Iris pigment epithelial cell (primary cell): ENCODE measurements around the gene MARCHF3.
"Not testable (repeated sequence)": the region's sequence is repeated elsewhere in the genome, so short reads cannot be mapped to it uniquely, and the experiment has no call there.

Source experiments
- DNase-seq: peaks from one replicate; pipeline ENCODE4 v3.0.0-alpha.2; 2011; ENCODE audit warnings: low read depth

The MARCHF3 gene

DNA sequence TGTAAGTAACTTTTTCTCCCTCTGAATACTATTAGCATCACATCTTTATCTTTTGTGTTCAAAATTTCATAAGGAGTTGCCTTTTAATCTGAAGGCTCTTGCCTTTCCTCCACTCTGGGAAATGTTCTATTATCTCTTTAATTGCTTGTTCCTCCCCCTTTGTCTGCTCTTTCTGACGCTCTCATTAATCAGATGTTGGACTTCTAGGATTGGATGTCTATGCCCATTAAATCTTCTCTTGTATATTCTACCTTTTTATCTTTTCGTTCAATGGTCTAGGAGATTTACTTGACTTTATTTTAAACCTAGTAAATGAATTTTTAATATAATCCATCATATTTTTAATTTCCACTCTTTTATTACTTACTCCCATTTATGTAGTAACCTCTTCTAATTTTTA, 76.7 kb downstream of the MARCHF3 start:
- no peak for DNase-seq

- DNase-seq: no peak
These were observed 80.9 kb downstream of the MARCHF3 start for GRCh38 chr5:126949475-126949874.

DNA sequence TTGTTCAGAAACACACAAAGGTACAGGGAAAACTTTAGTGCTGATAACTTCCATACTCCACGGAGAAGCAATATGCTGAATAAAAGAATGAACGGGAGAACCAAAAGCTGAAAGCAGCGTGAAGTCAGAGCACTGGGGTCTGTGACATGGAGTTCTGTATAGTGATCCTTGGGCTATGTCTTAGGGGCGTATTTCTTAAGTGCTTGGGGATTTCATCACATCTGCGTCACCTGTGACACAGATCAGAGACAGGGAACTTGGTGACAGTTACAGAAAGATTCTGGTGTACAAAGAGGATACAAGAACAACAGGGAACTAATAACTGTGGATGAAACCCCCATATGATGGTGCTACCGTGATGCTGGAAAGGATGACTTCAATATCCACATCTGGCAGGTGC, 81.9 kb downstream of the MARCHF3 start:
- no peak for DNase-seq

GRCh38 chr5:126948011-126948355, 82.4 kb downstream of the MARCHF3 start:
- no peak for DNase-seq

GRCh38 chr5:126947146-126948010, 83.0 kb downstream of the MARCHF3 start:
- no peak for DNase-seq

DNA sequence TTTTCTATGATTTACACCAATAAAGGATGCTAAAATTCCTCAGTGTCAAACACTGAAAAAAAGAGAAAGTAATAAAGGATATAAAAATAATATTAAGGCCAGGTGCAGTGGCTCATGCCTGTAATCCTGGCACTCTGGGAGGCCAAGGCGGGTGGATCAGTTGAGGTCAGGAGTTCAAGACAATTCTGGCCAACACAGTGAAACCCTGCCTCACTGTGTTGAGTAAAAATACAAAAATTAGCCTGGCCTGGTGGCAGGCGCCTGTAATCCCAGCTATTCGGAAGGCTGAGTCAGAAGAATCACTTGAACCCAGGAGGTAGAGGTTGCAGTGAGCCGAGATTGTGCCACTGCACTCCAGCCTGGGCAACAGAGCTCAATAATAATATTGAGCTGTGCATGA, 87.5 kb downstream of the MARCHF3 start:
- DNase-seq: not testable (repeated sequence)

- DNase-seq: no peak
These were observed 89.0 kb downstream of the MARCHF3 start for GRCh38 chr5:126941403-126941802.

DNA sequence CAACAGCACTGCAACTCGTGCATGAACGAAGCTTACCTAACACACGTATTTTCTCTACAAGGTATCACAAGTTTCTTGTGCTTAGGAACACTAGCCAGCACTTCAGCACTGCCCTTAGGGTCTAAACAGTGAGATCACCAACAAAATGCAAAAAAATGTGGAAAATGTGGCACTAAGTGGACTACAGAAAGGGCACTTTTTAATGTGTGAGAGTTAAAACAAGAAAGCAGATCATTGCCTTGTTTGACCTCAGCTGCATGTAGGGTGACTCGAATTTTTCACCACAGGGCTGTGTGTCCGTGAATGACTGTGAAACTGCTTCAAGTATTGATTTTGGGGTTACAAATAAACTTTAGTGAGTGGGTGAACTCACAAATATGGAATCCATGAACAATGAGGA, 90.5 kb downstream of the MARCHF3 start:
- peak; percentile 22 for DNase-seq

- DNase-seq: peak; percentile 89
These were observed 91.9 kb downstream of the MARCHF3 start for GRCh38 chr5:126938466-126938865.

GRCh38 chr5:126937771-126938170, 92.6 kb downstream of the MARCHF3 start:
- DNase-seq: peak; percentile 54

DNA sequence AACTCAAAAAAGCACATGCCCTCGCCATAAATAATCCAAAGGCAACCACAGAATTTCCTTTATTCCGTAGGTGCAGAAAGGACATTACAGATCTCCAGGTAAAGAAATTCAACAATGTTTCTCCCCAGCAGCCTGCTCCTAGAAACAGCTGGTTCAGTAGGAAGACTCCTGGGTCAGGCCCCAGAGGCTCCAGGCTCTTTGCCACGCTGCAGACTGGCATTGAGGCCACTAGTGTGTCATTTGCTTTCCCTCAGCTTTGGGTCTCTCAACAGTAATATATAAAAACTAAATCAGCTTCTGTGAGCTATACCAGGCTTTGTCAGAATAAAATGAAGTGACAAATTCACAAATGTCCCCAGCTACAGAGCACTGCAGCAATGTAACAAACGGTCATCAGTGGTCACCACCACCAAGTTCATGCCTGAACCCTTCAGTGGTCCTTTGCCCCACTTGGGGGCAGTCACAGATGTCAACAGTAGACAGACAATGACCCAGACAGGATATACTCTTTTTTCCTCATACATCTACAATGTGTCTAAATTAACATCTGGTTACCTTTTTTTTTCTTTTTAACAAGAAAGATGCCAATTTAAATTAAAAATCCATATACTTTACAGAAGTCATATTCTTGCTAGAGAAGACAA, 93.5 kb downstream of the MARCHF3 start:
- DNase-seq: no peak

DNA sequence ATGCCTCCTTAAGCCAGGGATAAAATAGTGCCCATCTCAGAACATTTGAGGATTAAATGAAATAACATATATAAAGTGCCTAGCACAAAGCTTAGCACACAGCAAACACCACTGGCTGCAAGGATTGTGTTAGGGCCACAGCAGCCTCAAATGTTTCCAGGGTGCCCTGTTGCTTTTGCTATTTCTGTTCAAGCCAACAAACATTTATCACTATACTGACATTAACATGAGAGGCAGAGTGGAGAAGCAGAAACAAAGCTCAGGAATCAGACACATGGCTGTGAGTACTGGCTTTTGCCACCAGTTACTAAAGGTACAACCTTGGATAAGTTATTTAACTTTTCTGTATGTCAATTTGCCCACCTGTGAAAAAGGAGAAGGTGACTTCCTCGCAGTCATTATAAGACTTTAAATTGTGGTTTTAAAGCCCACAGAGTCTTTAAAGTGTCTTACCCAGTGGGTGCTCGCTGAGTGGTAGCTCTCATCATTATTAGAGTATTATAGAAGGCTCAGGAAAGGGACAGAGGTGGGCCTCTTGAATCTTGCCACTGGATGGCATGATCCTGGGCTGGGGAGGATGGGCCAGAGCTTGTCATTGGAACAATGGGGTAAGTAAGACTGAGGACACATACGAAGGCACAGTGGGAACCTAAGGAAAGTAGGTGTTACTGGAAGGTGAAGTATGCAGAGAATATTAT, 98.2 kb downstream of the MARCHF3 start:
- no peak for DNase-seq

DNA sequence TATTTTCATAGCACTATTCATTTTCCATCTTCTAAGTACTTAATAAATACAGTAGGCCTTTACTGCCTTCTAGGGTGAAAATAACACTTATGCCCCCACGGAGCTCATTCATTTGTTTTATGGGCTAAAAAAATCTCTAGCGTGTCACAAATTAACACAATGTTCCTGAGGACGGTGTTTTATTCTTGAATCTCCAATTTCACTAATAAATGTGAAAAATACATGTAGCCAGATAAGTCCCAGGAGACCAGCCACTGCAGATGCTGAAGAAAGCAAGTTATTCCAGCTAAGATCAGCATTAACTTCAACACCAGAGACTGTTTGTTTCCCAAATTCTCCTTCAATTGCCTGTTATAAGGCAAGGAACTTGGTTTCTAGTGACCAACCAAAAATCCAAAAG, 102.3 kb downstream of the MARCHF3 start:
- DNase-seq: no peak

GRCh38 chr5:126927429-126927828, 102.9 kb downstream of the MARCHF3 start:
- no peak for DNase-seq

- DNase-seq: no peak
These were observed 104.2 kb downstream of the MARCHF3 start for GRCh38 chr5:126926187-126926586.

DNA sequence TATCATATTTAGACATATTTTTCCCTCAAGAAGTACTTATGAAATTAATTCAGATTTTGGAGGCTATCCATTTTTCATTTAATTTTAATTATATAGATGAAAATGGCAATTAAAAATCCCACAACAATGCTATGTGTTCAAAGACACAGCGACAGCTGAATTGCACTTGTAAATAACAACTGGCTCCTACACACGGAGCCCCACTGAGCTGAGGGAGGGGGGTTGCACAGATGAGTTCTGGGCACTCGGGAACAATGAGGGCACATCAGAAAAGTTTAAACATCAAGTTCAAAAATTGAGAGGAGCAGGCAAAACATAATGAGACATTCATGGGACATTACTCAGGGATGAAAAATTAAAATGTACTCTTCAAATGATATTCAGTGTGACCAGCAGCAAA, 104.9 kb downstream of the MARCHF3 start:
- DNase-seq: no peak

- DNase-seq: no peak
These were observed 105.9 kb downstream of the MARCHF3 start for GRCh38 chr5:126924331-126925033.

- no peak for DNase-seq
These were observed 108.9 kb downstream of the MARCHF3 start for GRCh38 chr5:126921241-126922091.

DNA sequence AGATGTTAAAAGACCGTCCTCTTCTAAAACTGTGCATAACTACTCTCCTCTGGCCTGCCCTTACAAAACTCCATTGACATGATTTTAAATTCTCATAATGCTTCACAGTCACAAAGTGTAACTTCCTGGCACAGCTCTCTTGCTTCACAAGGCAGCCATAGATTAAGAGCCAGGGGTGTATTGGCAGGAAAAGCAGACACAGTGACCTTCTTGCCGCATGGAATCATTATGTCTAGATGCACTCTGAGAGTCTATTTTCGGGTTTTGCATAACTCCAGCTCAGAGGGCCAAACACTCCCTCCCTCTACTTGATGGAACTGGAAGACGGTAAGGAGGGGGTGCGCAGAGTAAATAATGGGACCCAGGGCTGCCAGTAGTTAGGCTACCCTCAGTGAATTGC, 110.1 kb downstream of the MARCHF3 start:
- DNase-seq: peak; percentile 50

GRCh38 chr5:126919566-126919965, 110.8 kb downstream of the MARCHF3 start:
- DNase-seq: no peak

- peak; percentile 21 for DNase-seq
These were observed 111.8 kb downstream of the MARCHF3 start for GRCh38 chr5:126918615-126918957.
